DOHH2 (cell line): ENCODE results near the gene LY6G5B.

Experiments
- H3F3A ChIP-seq: fragments of 200-600 bp; sonication (generic), shearing (Covaris generic); 2 replicates; pipeline ENCODE4 v1.6.0; 2016; ENCODE audit warnings: antibody characterized with exemption, mild to moderate bottlenecking; ENCODE audit not compliant: control insufficient read depth, insufficient read depth
- H3K27ac ChIP-seq: fragments of 200-600 bp; sonication (generic); 2 replicates; pipeline ENCODE4 v1.5.1; 2014; ENCODE audit warnings: low read depth, mild to moderate bottlenecking, low read length, moderate library complexity
- H3K27me3 ChIP-seq: fragments of 200-600 bp; sonication (generic); 2 replicates; pipeline ENCODE4 v1.6.1; 2014; ENCODE audit warnings: mild to moderate bottlenecking, low read length, mixed read lengths; ENCODE audit not compliant: control insufficient read depth
- H3K36me3 ChIP-seq: fragments of 200-600 bp; sonication (generic); 2 replicates; pipeline ENCODE4 v1.6.1; 2014; ENCODE audit warnings: mild to moderate bottlenecking, low read length, moderate library complexity, mixed read lengths; ENCODE audit not compliant: control insufficient read depth
- H3K4me1 ChIP-seq: fragments of 200-600 bp; sonication (generic); 2 replicates; pipeline ENCODE4 v1.6.1; 2014; ENCODE audit warnings: mild to moderate bottlenecking, low read length, mixed read lengths; ENCODE audit not compliant: control insufficient read depth
- H3K4me2 ChIP-seq: fragments of 200-600 bp; sonication (generic); 2 replicates; pipeline ENCODE4 v1.6.0; 2014; ENCODE audit warnings: mild to moderate bottlenecking, low read length, moderate library complexity
- H3K4me3 ChIP-seq: fragments of 200-600 bp; sonication (generic); 2 replicates; pipeline ENCODE4 v1.5.1; 2014; ENCODE audit warnings: mild to moderate bottlenecking, low read length, mixed read lengths
- H3K79me2 ChIP-seq: fragments of 200-600 bp; sonication (generic); 2 replicates; pipeline ENCODE4 v1.6.1; 2014; ENCODE audit warnings: mild to moderate bottlenecking, low read length, mixed read lengths; ENCODE audit not compliant: control insufficient read depth
- H3K9me2 ChIP-seq: fragments of 200-600 bp; sonication (generic); replicated peaks from 2 replicates; pipeline ENCODE4 v1.6.1; 2014; ENCODE audit warnings: mild to moderate bottlenecking, low read length, mixed read lengths; ENCODE audit not compliant: control insufficient read depth
- H3K9me3 ChIP-seq: fragments of 200-600 bp; sonication (generic); 2 replicates; pipeline ENCODE4 v1.6.1; 2014; ENCODE audit warnings: antibody characterized with exemption, low read length, mixed read lengths; ENCODE audit not compliant: control insufficient read depth, insufficient read depth
- H4K20me1 ChIP-seq: fragments of 200-600 bp; sonication (generic); 2 replicates; pipeline ENCODE4 v1.6.0; 2014; ENCODE audit warnings: low read depth, mild to moderate bottlenecking, antibody characterized with exemption, low read length, moderate library complexity; ENCODE audit not compliant: control insufficient read depth, insufficient read depth
- EZH2phosphoT487 ChIP-seq: fragments of 200-600 bp; sonication (generic); IDR thresholded peaks from 2 replicates; pipeline ENCODE4 v1.6.1; 2017; ENCODE audit warnings: borderline replicate concordance, mild to moderate bottlenecking, antibody characterized with exemption, low read length, moderate library complexity, mixed read lengths
- TF ChIP-seq, protein P1 (sequence below): fragments of 200-600 bp; sonication (generic); IDR thresholded peaks from one replicate; pipeline ENCODE4 v1.5.1; 2014; ENCODE audit warnings: antibody characterized with exemption, mild to moderate bottlenecking, low read depth, low read length; ENCODE audit not compliant: poor library complexity, severe bottlenecking

Gene LY6G5B

DNA sequence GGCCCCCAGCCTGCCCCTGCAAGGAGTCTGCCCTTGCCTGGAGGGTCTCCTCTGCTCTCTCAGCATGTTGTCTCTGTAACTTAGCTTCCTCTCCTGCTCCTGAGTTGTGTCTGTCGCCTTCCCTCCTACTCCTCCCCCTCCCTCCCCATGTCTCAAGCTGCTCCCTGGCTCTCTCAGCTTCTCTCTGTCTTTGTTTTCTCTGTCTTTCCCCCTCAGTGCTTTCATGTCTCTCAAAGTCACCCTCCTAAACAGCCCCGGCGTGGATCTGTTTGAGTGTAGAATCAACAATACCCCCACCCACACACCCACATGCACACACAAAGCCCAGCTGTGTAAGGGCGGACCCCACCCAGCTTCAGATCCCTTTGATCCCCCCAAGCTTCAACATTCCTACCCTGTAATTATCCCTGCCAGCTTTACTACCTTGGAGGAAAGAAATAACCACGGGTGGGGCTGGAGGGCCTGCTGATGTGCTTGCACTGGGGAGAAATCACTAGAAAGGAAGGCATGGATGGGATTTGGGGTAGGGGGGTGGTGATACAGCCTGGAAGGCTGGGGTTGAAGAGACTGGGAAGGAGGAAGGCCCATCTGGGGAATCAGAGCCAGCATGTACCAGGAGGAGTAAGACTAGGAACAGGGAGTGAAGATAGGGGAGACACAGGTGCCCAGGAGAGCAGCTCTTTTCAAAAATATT is 44.4 kb downstream of the LY6G5B start:
- Histone ChIP-seq H3K4me2 (no peak overlapping the region), H3K4me1 (peaks cover 5% of the 10 kb centered on the region; the same call in 1 of the 2 replicates), H3F3A (no peaks in the 10 kb centered on the region), H3K9me3 (no peaks in the 10 kb centered on the region), H3K79me2 (no peaks in the 10 kb centered on the region), H3K27me3 (peaks cover 47% of the 10 kb centered on the region), H3K4me3 (no peak overlapping the region), H3K9me2 (no peaks in the 10 kb centered on the region), H3K27ac (no peak overlapping the region), H3K36me3 (no peaks in the 10 kb centered on the region), H4K20me1 (no peaks in the 10 kb centered on the region)
- TF ChIP-seq EZH2phosphoT487: no peak
- TF ChIP-seq, protein P1, sequence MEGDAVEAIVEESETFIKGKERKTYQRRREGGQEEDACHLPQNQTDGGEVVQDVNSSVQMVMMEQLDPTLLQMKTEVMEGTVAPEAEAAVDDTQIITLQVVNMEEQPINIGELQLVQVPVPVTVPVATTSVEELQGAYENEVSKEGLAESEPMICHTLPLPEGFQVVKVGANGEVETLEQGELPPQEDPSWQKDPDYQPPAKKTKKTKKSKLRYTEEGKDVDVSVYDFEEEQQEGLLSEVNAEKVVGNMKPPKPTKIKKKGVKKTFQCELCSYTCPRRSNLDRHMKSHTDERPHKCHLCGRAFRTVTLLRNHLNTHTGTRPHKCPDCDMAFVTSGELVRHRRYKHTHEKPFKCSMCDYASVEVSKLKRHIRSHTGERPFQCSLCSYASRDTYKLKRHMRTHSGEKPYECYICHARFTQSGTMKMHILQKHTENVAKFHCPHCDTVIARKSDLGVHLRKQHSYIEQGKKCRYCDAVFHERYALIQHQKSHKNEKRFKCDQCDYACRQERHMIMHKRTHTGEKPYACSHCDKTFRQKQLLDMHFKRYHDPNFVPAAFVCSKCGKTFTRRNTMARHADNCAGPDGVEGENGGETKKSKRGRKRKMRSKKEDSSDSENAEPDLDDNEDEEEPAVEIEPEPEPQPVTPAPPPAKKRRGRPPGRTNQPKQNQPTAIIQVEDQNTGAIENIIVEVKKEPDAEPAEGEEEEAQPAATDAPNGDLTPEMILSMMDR: no peak

DNA sequence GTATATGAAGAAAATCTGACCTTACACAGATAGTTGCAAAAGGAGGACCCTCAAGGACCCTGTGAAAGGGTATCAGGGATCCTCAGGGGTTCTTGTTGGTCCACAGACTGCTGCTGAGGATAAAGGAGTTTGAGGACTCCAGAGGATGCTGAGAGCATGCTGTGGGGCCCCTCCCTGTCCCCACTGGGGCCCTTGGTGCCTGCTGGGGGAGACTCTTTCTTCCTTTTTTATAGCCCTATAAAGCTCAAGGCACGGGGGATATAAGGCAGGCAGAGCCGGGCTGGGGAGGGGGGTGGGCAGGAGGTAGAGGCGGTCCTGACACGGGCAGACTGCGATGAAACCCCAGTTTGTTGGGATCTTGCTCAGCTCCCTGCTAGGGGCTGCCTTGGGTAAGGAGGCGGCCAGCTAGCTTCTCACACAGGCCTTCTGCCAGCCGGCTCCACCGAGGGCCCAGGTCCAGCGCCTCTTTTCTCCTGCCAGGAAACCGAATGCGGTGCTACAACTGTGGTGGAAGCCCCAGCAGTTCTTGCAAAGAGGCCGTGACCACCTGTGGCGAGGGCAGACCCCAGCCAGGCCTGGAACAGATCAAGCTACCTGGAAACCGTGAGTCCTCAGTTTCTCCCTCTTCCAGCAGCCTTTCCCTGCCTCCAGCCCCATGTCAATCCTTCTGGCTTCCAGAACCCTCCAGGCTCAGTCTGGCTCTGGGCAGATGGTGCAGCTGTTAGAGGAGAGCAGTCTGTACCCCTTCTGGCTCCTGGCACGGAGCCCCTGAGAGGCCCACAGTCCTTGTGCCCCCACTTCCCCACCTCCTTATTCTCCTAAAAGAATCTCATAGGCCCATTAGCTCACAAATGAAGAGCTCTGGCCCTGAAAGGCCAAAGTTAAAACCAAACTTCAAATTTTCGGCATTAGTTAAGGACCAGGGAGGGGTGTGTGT is 45.5 kb downstream of the LY6G5B start, which contains the start of gene LY6G6D:
Gene LY6G6D (plus strand): TSS at position 327 of the 937 bp plus-strand sequence. CDS start 8 bp downstream, at position 335.
- H3F3A ChIP-seq: no peaks in the 10 kb centered on the region
- H3K9me2 ChIP-seq: no peaks in the 10 kb centered on the region
- no peak within 1 kb of the TSS for H3K4me2 ChIP-seq
- H3K27ac ChIP-seq: no peak within 1 kb of the TSS
- TF ChIP-seq, protein P1: no peak
- TF ChIP-seq EZH2phosphoT487: no peak
- H4K20me1 ChIP-seq: no peaks in the 10 kb centered on the region
- peaks cover 42% of the 10 kb centered on the region for H3K27me3 ChIP-seq
- H3K4me3 ChIP-seq: no peak within 1 kb of the TSS
- no peaks in the 10 kb centered on the region for H3K36me3 ChIP-seq
- no peaks in the 10 kb centered on the region for H3K9me3 ChIP-seq
- H3K4me1 ChIP-seq: peaks cover 5% of the 10 kb centered on the region; the same call in 1 of the 2 replicates
- H3K79me2 ChIP-seq: no peaks in the 10 kb centered on the region

DNA sequence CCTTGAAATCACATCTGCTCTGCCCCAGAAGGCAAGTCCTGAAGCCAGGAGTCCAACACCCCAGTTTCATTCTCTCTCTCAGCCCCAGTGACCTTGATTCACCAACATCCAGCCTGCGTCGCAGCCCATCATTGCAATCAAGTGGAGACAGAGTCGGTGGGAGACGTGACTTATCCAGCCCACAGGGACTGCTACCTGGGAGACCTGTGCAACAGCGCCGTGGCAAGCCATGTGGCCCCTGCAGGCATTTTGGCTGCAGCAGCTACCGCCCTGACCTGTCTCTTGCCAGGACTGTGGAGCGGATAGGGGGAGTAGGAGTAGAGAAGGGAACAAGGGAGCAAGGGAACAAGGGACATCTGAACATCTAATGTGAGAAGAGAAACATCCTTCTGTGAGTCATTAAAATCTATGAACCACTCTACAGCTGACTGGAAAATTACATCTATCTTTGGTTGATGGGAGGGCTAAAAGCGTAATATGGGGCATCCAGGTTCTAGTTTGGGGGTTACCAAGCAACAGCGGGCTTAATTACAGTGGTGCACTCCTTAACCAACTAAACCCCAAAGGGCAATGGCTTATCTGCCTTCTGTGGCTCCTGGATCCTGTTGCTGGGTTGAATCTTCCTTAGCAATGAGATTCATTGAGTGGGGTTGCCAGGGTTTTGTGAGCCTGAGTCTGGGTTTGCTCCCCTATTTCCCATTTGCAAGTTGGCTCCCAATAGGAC is 47.9 kb downstream of the LY6G5B start:
- TF ChIP-seq, protein P1: no peak
- no peaks in the 10 kb centered on the region for H3K79me2 ChIP-seq
- no peak overlapping the region for H3K4me3 ChIP-seq
- no peak overlapping the region for H3K27ac ChIP-seq
- H3K4me1 ChIP-seq: no peaks in the 10 kb centered on the region
- H4K20me1 ChIP-seq: no peaks in the 10 kb centered on the region
- H3F3A ChIP-seq: no peaks in the 10 kb centered on the region
- no peak overlapping the region for H3K4me2 ChIP-seq
- peaks cover 29% of the 10 kb centered on the region for H3K27me3 ChIP-seq
- H3K9me3 ChIP-seq: no peaks in the 10 kb centered on the region
- no peaks in the 10 kb centered on the region for H3K9me2 ChIP-seq
- H3K36me3 ChIP-seq: no peaks in the 10 kb centered on the region
